Measurements from ENCODE around the gene ARCN1. TPM values are rescaled to one million over a fixed set of nuclear protein-coding genes. Genes with fewer than 3 reads are reported as not detected.

ARCN1 gene
- total RNA-seq, 2 donors from 2014 or later, result 103 to 111 TPM

- no peak for DNase-seq (ENCODE audit: low spot score)
- H3K36me3 ChIP-seq, result peaks cover 70% of the 10 kb centered on the region
- H3K9me3 ChIP-seq, result no peaks in the 10 kb centered on the region
- no peaks in the 10 kb centered on the region for H3K27me3 ChIP-seq
- peaks cover 0 to 83% of the 10 kb centered on the region in 2 donors for H3K4me1 ChIP-seq
- no peak overlapping the region for H3K4me3 ChIP-seq
- H3K27ac ChIP-seq, result peak overlapping the region; percentile 74 to 78
- no peak for TF ChIP-seq CTCF (IDR thresholded peaks at IDR 0.05)
Measured at GRCh38 chr11:118635642-118636041, 63.4 kb downstream of the ARCN1 start.

DNA sequence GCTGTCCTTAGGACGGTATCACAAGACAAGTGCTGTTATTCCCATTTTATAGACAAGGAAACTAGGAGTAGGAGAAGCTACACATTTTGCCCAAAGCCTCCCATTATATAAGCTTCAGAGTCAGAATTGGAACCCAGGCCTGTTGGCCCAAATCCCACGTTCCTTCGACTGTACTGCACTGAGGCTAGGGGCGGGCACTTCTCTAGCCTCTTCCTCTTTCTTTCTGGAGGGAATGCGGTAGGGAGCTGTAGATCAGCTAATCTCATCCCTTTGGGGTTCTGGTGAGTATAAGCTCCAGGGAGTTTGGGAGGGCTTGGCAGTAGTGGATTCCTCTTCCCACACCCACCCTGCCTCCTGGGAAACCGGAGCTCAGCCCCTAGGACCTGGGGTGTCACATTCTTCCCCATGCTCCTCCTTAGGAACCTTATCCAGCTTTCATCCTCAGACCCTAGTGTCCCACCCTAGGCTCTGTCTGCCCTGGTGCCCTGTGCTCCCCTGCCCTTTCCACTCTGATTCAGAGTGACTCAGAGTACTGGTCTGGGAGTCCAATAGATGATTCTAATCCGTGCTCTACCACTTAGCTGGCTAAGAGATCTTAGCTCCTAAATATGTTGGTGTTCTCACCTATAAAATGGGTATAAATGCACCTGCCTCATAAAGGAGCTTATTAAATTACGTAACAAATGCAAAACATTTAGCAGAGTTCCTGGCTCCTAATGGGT, 64.5 kb downstream of the ARCN1 start:
- no peak for DNase-seq (ENCODE audit: low spot score)
- no peaks in the 10 kb centered on the region for H3K9me3 ChIP-seq
- H3K4me1 ChIP-seq, result peaks cover 0 to 77% of the 10 kb centered on the region in 2 donors
- H3K36me3 ChIP-seq, result peaks cover 66% of the 10 kb centered on the region
- no peak for TF ChIP-seq CTCF (IDR thresholded peaks at IDR 0.05)
- no peaks in the 10 kb centered on the region for H3K27me3 ChIP-seq
- peak overlapping the region in 1 of 2 donors; percentile 44 for H3K27ac ChIP-seq
- H3K4me3 ChIP-seq, result no peak overlapping the region

GRCh38 chr11:118638726-118639125, 66.5 kb downstream of the ARCN1 start:
- no peak for DNase-seq (ENCODE audit: low spot score)
- peak overlapping the region; percentile 30 to 67 for H3K27ac ChIP-seq
- H3K4me3 ChIP-seq, result no peak overlapping the region
- H3K4me1 ChIP-seq, result peaks cover 0 to 70% of the 10 kb centered on the region in 2 donors
- no peaks in the 10 kb centered on the region for H3K9me3 ChIP-seq
- H3K36me3 ChIP-seq, result peaks cover 67% of the 10 kb centered on the region
- TF ChIP-seq CTCF (IDR thresholded peaks at IDR 0.05), result no peak
- H3K27me3 ChIP-seq, result no peaks in the 10 kb centered on the region

DNA sequence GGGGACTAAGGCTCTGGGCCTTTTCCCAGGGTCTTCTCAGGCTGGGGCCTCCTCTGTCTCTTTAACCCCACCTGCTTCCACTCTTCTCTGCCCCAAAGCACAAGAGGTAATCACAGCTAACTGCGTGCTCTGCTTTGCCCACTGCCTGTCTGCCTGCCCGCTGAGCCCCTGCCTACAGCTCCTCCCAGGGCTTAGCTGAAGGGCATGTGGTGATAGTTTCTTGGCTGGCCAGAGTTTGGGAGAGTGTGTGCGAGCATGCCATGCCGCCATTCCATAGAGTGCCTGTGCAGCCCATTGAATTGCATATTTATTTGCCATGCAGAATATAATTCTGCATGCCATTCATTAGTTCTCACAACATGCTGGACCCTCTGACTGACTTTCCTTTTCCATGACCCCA, 67.7 kb downstream of the ARCN1 start:
- Histone ChIP-seq H3K4me1 (peaks cover 0 to 59% of the 10 kb centered on the region in 2 donors), H3K36me3 (peaks cover 78% of the 10 kb centered on the region), H3K9me3 (no peaks in the 10 kb centered on the region), H3K27ac (peak overlapping the region; percentile 30 to 67), H3K27me3 (no peaks in the 10 kb centered on the region), H3K4me3 (no peak overlapping the region)
- DNase-seq (ENCODE audit: low spot score), result no peak
- TF ChIP-seq CTCF (IDR thresholded peaks at IDR 0.05), result no peak

DNA sequence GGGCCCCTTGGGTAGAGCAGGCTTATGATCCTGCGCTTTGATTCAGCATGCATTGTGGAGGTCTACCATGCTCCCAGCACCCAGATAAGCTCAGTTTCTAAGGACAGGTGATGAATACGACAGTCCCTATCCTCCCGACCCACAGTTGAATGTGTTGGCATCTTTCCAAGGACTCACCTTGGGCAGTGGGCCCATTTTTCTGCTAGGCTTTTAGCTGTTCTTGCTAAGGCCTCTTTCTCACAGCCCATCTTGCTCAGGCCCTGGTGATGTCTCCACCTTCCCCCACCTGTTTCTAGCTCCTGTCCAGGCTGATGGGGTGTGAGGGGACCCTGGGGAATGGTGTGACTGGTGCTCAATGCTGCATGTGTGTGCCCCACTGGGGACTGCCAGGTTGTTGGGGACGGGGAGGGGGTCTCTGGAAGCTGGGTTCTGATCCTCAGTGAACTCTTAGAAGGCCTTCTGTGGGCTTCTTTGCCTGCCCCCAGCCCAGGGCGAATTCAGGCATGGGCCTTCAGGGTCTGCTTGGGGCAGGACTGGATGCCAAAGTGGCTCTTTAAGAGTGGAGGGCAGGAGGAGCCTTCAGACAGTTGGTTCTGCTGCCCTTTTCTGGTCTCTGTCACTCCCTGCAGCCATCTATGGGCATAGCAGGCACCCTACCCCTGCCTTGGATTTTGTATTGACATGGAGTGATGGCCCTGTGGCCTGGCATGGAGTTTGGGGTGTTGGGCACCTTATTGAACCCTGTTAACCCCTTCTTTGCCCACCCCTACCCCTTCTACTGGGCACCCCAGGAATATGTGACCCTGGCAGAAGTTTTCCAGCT, 68.3 kb downstream of the ARCN1 start:
- Histone ChIP-seq H3K4me3 (no peak overlapping the region), H3K4me1 (peaks cover 0 to 52% of the 10 kb centered on the region in 2 donors), H3K9me3 (no peaks in the 10 kb centered on the region), H3K27ac (peak overlapping the region in 1 of 2 donors; percentile 30), H3K27me3 (no peaks in the 10 kb centered on the region), H3K36me3 (peaks cover 80% of the 10 kb centered on the region)
- DNase-seq (ENCODE audit: low spot score), result no peak
- no peak for TF ChIP-seq CTCF (IDR thresholded peaks at IDR 0.05)

All from right atrium auricular region (tissue), 2 donors.